Muscle layer of duodenum (tissue), 2 donors: ENCODE measurements around the gene MUC4.
"Not testable (repeated sequence)": the region's sequence is repeated elsewhere in the genome, so short reads cannot be mapped to it uniquely, and the experiment has no call there.

Experiments used
- H3K27ac ChIP-seq: one replicate; pipeline ENCODE4 v1.7.0; 2013; ENCODE audit warnings: mild to moderate bottlenecking, low read length
- H3K27me3 ChIP-seq: one replicate; pipeline ENCODE4 v1.7.0; 2013; ENCODE audit warnings: low read depth, mild to moderate bottlenecking, control low read depth, low read length
- H3K36me3 ChIP-seq, 2 donors: one replicate each; pipeline ENCODE4 v1.7.0; 2013; ENCODE audit warnings: low read length in 2 of 2, control low read depth in 1 of 2, mild to moderate bottlenecking in 1 of 2; ENCODE audit not compliant: insufficient read depth in 2 of 2, control insufficient read depth in 1 of 2
- H3K4me1 ChIP-seq, 2 donors: one replicate each; pipeline ENCODE4 v1.7.0; 2013; ENCODE audit warnings: low read length in 2 of 2, mild to moderate bottlenecking in 2 of 2, control low read depth in 1 of 2, moderate library complexity in 1 of 2; ENCODE audit not compliant: insufficient read depth in 2 of 2, control insufficient read depth in 1 of 2
- H3K4me3 ChIP-seq, 2 donors: one replicate each; pipeline ENCODE4 v1.7.0; 2013; ENCODE audit warnings: low read length in 2 of 2, low read depth in 1 of 2, mild to moderate bottlenecking in 1 of 2
- H3K9me3 ChIP-seq, 2 donors: one replicate each; pipeline ENCODE4 v1.7.0; 2013; ENCODE audit warnings: low read length in 2 of 2, control low read depth in 1 of 2, mild to moderate bottlenecking in 1 of 2; ENCODE audit not compliant: control insufficient read depth in 1 of 2
- donor health status: healthy.

Gene MUC4

GRCh38 chr3:195817578-195818135, 5.9 kb upstream of the MUC4 start:
- H3K4me1 ChIP-seq = no peaks in the 10 kb centered on the region
- H3K27ac ChIP-seq = no peak overlapping the region
- H3K4me3 ChIP-seq = no peak overlapping the region
- no peaks in the 10 kb centered on the region for H3K36me3 ChIP-seq
- peaks cover 5% of the 10 kb centered on the region for H3K27me3 ChIP-seq
- no peaks in the 10 kb centered on the region for H3K9me3 ChIP-seq

- not testable (repeated sequence) for H3K4me3 ChIP-seq, H3K27me3 ChIP-seq, H3K36me3 ChIP-seq, H3K9me3 ChIP-seq, H3K27ac ChIP-seq, H3K4me1 ChIP-seq
Observed at GRCh38 chr3:195816276-195816913, 4.7 kb upstream of the MUC4 start.

DNA sequence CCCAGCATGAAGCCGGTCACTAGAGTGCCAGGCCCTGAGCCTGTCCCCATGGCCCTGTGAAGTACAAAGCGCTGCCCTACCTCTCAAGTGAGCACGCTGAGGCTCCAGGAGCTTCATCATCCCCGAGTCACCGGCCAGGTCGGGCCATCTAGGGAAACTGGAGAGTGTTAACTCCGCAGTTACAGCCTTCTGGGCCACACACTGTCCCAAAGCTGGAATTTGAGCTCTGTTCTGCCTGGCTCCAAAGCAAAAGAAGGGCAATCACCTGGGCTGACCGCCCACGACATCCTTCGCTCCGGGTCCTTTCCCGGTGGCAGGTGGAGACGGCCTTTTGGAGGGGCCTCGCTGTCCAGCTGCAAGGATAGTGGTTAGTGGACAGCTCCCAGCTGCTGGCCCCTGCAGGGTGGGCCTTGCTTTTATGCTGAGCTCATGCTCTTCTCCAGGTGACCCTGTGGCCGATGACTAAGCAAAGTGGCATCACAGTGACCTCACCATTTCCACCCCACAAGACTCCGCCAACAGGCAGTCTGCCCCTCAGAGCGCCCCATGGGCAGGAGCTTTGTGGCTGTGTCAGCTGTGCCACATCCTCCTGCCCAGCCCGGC, 3.5 kb upstream of the MUC4 start:
- Histone ChIP-seq H3K27me3 (no peaks in the 10 kb centered on the region), H3K27ac (no peak overlapping the region)

DNA sequence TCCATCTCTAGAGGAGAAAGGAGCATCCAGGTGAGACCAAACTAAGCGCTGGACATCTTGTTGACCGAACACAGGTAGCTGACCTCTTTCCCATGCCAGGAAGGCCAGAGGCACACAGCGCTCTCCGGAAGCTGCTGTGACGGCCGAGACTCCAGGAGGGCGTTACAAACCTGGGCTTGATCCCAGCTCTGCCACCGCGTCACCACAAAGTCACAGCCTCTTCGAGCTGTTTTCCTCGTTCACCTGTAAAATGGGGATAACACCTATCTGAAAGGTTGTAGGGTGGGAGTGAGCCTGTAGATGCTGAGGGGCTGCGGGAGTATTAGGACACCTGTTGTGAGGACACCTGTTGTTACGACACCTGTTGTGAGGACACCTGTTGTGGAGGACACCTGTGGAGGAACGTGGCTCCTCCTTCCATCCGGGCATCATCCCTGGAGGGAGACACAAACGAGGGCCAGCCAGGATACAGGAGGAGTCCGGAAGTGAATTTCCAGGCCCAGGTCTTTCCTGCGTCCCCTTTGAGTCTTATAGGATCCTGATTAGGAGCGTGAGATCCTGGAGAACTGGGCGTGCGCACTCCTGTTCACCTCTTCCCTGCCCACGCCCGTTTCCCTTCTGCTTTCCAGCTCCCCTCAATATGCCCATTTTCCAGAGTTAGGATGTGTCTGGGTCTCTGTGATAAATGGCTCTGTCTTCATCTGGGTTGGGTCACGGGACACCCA, 2.3 kb upstream of the MUC4 start:
- H3K4me1 ChIP-seq = no peaks in the 10 kb centered on the region
- no peak overlapping the region for H3K27ac ChIP-seq
- no peak overlapping the region for H3K4me3 ChIP-seq
- H3K9me3 ChIP-seq = no peaks in the 10 kb centered on the region
- H3K27me3 ChIP-seq = no peaks in the 10 kb centered on the region
- H3K36me3 ChIP-seq = no peaks in the 10 kb centered on the region

More for the DNA sequence above, 3.5 kb upstream of the MUC4 start:
- no peaks in the 10 kb centered on the region for H3K36me3 ChIP-seq
- no peak overlapping the region for H3K4me3 ChIP-seq
- no peaks in the 10 kb centered on the region for H3K9me3 ChIP-seq
- H3K4me1 ChIP-seq = no peaks in the 10 kb centered on the region

- Histone ChIP-seq H3K4me3 (no peak overlapping the region), H3K27ac (no peak overlapping the region), H3K27me3 (no peaks in the 10 kb centered on the region), H3K9me3 (no peaks in the 10 kb centered on the region), H3K36me3 (no peaks in the 10 kb centered on the region), H3K4me1 (no peaks in the 10 kb centered on the region)
Observed at GRCh38 chr3:195812366-195812765, 637 bp upstream of the MUC4 start.

- Histone ChIP-seq H3K36me3 (no peaks in the 10 kb centered on the region), H3K27ac (no peak overlapping the region), H3K9me3 (no peaks in the 10 kb centered on the region), H3K4me3 (no peak overlapping the region), H3K27me3 (no peaks in the 10 kb centered on the region), H3K4me1 (no peaks in the 10 kb centered on the region)
Observed at GRCh38 chr3:195810455-195810845, 1.3 kb downstream of the MUC4 start.

GRCh38 chr3:195809796-195810454, 1.8 kb downstream of the MUC4 start:
- Histone ChIP-seq H3K27ac (no peak overlapping the region), H3K4me1 (no peaks in the 10 kb centered on the region), H3K36me3 (no peaks in the 10 kb centered on the region), H3K4me3 (no peak overlapping the region), H3K27me3 (no peaks in the 10 kb centered on the region), H3K9me3 (no peaks in the 10 kb centered on the region)

- Histone ChIP-seq H3K4me3 (no peak overlapping the region), H3K27ac (no peak overlapping the region)
Observed at GRCh38 chr3:195809291-195809785, 2.4 kb downstream of the MUC4 start.

GRCh38 chr3:195808741-195809290, 2.9 kb downstream of the MUC4 start:
- no peaks in the 10 kb centered on the region for H3K36me3 ChIP-seq
- no peak overlapping the region for H3K4me3 ChIP-seq
- no peaks in the 10 kb centered on the region for H3K4me1 ChIP-seq
- no peaks in the 10 kb centered on the region for H3K9me3 ChIP-seq
- no peaks in the 10 kb centered on the region for H3K27me3 ChIP-seq
- no peak overlapping the region for H3K27ac ChIP-seq

More at GRCh38 chr3:195809291-195809785, 2.4 kb downstream of the MUC4 start:
- H3K27me3 ChIP-seq = no peaks in the 10 kb centered on the region
- H3K9me3 ChIP-seq = no peaks in the 10 kb centered on the region
- H3K36me3 ChIP-seq = no peaks in the 10 kb centered on the region
- H3K4me1 ChIP-seq = no peaks in the 10 kb centered on the region

GRCh38 chr3:195807681-195808121, 4.0 kb downstream of the MUC4 start:
- H3K4me3 ChIP-seq = no peak overlapping the region
- no peaks in the 10 kb centered on the region for H3K9me3 ChIP-seq
- H3K4me1 ChIP-seq = no peaks in the 10 kb centered on the region
- H3K27me3 ChIP-seq = no peaks in the 10 kb centered on the region
- no peak overlapping the region for H3K27ac ChIP-seq
- no peaks in the 10 kb centered on the region for H3K36me3 ChIP-seq

GRCh38 chr3:195806916-195807231, 4.9 kb downstream of the MUC4 start:
- no peak overlapping the region for H3K27ac ChIP-seq

More at GRCh38 chr3:195806916-195807231, 4.9 kb downstream of the MUC4 start:
- Histone ChIP-seq H3K27me3 (no peaks in the 10 kb centered on the region), H3K4me1 (peaks cover 0 to 7% of the 10 kb centered on the region in 2 donors), H3K36me3 (no peaks in the 10 kb centered on the region), H3K4me3 (no peak overlapping the region), H3K9me3 (no peaks in the 10 kb centered on the region)
